ENCODE measurements around the gene BEGAIN.

DNA sequence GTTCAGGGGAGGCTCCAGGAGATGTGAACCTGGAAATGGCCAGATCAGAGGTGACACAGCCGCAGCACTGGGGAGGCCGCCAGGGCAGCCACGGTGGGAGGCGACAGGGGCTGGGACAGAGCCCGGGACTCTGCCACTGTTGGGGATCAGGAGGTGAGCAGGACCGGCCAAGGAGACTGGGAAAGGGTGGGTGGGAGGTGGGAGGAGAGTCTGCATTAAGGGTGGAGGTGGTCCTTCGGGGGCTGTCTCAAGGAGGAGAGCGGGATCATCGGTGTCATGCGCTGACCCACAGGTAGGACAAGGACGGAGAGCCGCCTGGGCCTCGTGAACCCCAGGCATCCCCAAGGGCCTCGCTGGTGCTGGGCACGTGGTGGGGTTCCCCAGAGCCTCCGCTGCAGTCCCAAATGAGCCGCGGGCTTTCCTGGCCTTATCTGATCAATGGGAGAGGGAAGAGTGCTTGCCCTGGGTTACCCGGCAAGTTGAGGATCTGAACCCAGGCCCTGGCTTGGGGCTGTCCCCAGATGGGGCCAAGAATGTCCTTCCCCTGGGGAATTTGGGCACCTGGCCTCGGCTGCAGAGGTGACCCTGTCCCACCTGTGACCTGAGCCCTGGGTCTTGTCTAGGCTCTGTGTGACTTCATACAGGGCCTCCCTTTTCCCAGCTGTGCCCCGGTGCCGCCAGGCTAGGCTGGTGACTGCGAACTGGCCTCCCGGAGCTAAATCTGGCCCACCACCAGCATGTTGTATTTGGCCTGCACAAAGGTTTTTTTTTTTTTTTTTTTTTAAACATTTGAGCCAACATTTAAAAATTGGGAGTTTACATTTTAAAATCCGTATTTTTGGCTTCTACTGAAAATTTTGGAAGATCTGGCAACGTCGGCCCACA, 13.2 kb downstream of the BEGAIN start:
- TF ChIP-seq POLR2AphosphoS5 (IDR thresholded peaks at IDR 0.05) (no peak), EZH2 (IDR thresholded peaks at IDR 0.05; ENCODE audit: borderline replicate concordance, insufficient read depth, low read length, poor library complexity, severe bottlenecking) (no peak), RAD21 (conservative IDR thresholded peaks at IDR 0.05) (no peak), EP300 (conservative IDR thresholded peaks at IDR 0.05; ENCODE audit: poor library complexity, severe bottlenecking) (no peak)
- TF ChIP-seq, protein P1, sequence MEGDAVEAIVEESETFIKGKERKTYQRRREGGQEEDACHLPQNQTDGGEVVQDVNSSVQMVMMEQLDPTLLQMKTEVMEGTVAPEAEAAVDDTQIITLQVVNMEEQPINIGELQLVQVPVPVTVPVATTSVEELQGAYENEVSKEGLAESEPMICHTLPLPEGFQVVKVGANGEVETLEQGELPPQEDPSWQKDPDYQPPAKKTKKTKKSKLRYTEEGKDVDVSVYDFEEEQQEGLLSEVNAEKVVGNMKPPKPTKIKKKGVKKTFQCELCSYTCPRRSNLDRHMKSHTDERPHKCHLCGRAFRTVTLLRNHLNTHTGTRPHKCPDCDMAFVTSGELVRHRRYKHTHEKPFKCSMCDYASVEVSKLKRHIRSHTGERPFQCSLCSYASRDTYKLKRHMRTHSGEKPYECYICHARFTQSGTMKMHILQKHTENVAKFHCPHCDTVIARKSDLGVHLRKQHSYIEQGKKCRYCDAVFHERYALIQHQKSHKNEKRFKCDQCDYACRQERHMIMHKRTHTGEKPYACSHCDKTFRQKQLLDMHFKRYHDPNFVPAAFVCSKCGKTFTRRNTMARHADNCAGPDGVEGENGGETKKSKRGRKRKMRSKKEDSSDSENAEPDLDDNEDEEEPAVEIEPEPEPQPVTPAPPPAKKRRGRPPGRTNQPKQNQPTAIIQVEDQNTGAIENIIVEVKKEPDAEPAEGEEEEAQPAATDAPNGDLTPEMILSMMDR (IDR thresholded peaks at IDR 0.05; ENCODE audit: poor library complexity, severe bottlenecking), result no peak
